ENCODE results near the gene VPS54. TPM values are rescaled to one million over a fixed set of nuclear protein-coding genes. Genes with fewer than 3 reads are reported as not detected.
A peak's percentile ranks its signal among the peaks of the same experiment; 100 is the strongest.

The VPS54 gene
- total RNA-seq, 1 experiment from 2014 or later, result 19.1 TPM

GRCh38 chr2:63846487-63846886, 172.7 kb downstream of the VPS54 start:
- no peak for TF ChIP-seq CTCF (conservative IDR thresholded peaks at IDR 0.05; ENCODE audit: low read depth, low read length)
- TF ChIP-seq EZH2 (IDR thresholded peaks at IDR 0.05; ENCODE audit: borderline replicate concordance, low read depth, low read length, poor library complexity, severe bottlenecking), result no peak
- intact Hi-C loops (cut with micrococcal nuclease; ENCODE audit: unreplicated experiment), result no loop called here
- CTCF ChIA-PET, result no interaction called here
- H3K9me3 ChIP-seq (ENCODE audit: low read depth, low read length, poor library complexity, severe bottlenecking), result no peaks in the 10 kb centered on the region
- no peak overlapping the region for H3K27ac ChIP-seq (ENCODE audit: low read depth, low read length, poor library complexity, severe bottlenecking)
- H3K27me3 ChIP-seq (replicated peaks; ENCODE audit: insufficient read depth, low read depth, low read length, poor library complexity), result no peaks in the 10 kb centered on the region
- H3K4me3 ChIP-seq (ENCODE audit: low read depth, low read length, poor library complexity, severe bottlenecking), result no peak overlapping the region
- POLR2A ChIA-PET (ENCODE audit: low non-redundant PET), result no interaction called here
- no TSS peak for BruUV-seq (replicated peaks)
- H3K36me3 ChIP-seq (ENCODE audit: insufficient read depth, low read length, poor library complexity, severe bottlenecking), result no peaks in the 10 kb centered on the region
- peak; percentile 64 for DNase-seq (ENCODE audit: low spot score)
- H3K4me1 ChIP-seq (ENCODE audit: insufficient read depth, low read length, poor library complexity, severe bottlenecking), result peaks cover 35% of the 10 kb centered on the region

DNA sequence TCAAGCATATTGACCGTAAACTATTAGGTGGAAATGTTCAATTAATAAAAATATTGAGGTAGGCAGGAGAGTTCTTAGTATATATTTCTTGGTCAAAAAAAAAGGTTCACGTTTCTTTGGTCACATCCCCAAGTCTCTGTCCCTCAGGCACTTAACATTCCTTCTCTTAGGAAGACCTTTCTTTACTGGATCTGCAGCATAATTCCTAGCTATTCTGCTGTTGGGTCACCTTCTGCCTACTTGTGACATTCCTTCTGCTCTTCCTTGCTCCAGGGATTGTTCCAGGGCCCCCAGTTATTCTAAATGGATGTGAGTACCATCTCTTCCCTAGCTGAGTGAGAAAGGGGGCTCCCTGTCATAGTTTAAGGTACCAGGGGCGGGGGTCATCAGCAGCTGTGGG, 173.4 kb downstream of the VPS54 start:
- H3K9me3 ChIP-seq (ENCODE audit: low read depth, low read length, poor library complexity, severe bottlenecking), result no peaks in the 10 kb centered on the region
- no peak for DNase-seq (ENCODE audit: low spot score)
- peaks cover 35% of the 10 kb centered on the region for H3K4me1 ChIP-seq (ENCODE audit: insufficient read depth, low read length, poor library complexity, severe bottlenecking)
- no TSS peak for BruUV-seq (replicated peaks)
- H3K27ac ChIP-seq (ENCODE audit: low read depth, low read length, poor library complexity, severe bottlenecking), result no peak overlapping the region
- no peaks in the 10 kb centered on the region for H3K36me3 ChIP-seq (ENCODE audit: insufficient read depth, low read length, poor library complexity, severe bottlenecking)
- no peak overlapping the region for H3K4me3 ChIP-seq (ENCODE audit: low read depth, low read length, poor library complexity, severe bottlenecking)
- TF ChIP-seq CTCF (conservative IDR thresholded peaks at IDR 0.05; ENCODE audit: low read depth, low read length), result no peak
- TF ChIP-seq EZH2 (IDR thresholded peaks at IDR 0.05; ENCODE audit: borderline replicate concordance, low read depth, low read length, poor library complexity, severe bottlenecking), result no peak
- H3K27me3 ChIP-seq (replicated peaks; ENCODE audit: insufficient read depth, low read depth, low read length, poor library complexity), result no peaks in the 10 kb centered on the region
- intact Hi-C loops (cut with micrococcal nuclease; ENCODE audit: unreplicated experiment), result no loop called here
- CTCF ChIA-PET, result no interaction called here
- POLR2A ChIA-PET (ENCODE audit: low non-redundant PET), result no interaction called here

DNA sequence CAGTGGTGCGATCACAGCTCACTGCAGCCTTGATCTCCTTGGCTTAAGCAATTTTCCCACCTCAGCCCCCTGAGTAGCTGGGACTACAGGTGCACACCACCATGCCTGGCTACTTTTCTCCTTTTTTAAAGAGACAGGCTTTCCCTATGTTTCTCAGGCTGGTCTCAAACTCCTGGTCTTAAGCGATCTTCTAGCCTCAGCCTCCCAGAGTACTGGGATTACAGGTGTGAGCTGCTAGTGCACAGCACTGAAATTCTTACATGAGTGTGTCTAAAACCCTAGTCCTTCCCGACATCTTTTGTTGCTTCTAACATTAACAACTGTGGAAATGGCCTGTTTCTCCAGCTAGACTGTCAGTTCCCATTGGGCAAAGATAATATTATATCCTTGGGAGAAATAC, 174.6 kb downstream of the VPS54 start:
- ChIA-PET POLR2A (ENCODE audit: low non-redundant PET) (no interaction called here), CTCF (interaction anchor here (0.5 kb wide), 2 partner anchors 157 to 158 kb away, joined by 3 read pairs; no protein-coding TSS in a partner anchor)
- no TSS peak for BruUV-seq (replicated peaks)
- Histone ChIP-seq H3K36me3 (ENCODE audit: insufficient read depth, low read length, poor library complexity, severe bottlenecking) (no peaks in the 10 kb centered on the region), H3K9me3 (ENCODE audit: low read depth, low read length, poor library complexity, severe bottlenecking) (no peaks in the 10 kb centered on the region), H3K27me3 (replicated peaks; ENCODE audit: insufficient read depth, low read depth, low read length, poor library complexity) (no peaks in the 10 kb centered on the region), H3K4me1 (ENCODE audit: insufficient read depth, low read length, poor library complexity, severe bottlenecking) (peaks cover 31% of the 10 kb centered on the region), H3K27ac (ENCODE audit: low read depth, low read length, poor library complexity, severe bottlenecking) (no peak overlapping the region), H3K4me3 (ENCODE audit: low read depth, low read length, poor library complexity, severe bottlenecking) (no peak overlapping the region)
- intact Hi-C loops (cut with micrococcal nuclease; ENCODE audit: unreplicated experiment), result loop anchor here (5.0 kb wide), 2 partner anchors 147 to 257 kb away; partner anchors contain the start of genes MDH1 and WDPCP
- no peak for DNase-seq (ENCODE audit: low spot score)
- no peak for TF ChIP-seq CTCF (conservative IDR thresholded peaks at IDR 0.05; ENCODE audit: low read depth, low read length)
- TF ChIP-seq EZH2 (IDR thresholded peaks at IDR 0.05; ENCODE audit: borderline replicate concordance, low read depth, low read length, poor library complexity, severe bottlenecking), result no peak
